HG03064 (cell line): ENCODE data around the gene RAPGEF5.

Experiments used
- ATAC-seq: cut with Tn5 transposase; IDR thresholded peaks from one replicate; pipeline ENCODE4 v1.9.1; 2021; ENCODE audit warnings: low read depth; ENCODE audit not compliant: unreplicated experiment

RAPGEF5 gene

GRCh38 chr7:22318376-22318775 is 38.6 kb downstream of the RAPGEF5 start:
- ATAC-seq: no peak

- ATAC-seq: no peak
These were observed 39.3 kb downstream of the RAPGEF5 start for GRCh38 chr7:22317632-22318031.

GRCh38 chr7:22316914-22317313 is 40.0 kb downstream of the RAPGEF5 start:
- ATAC-seq: no peak

GRCh38 chr7:22307816-22308215 is 49.1 kb downstream of the RAPGEF5 start:
- ATAC-seq: no peak

GRCh38 chr7:22305706-22306105 is 51.2 kb downstream of the RAPGEF5 start:
- ATAC-seq: no peak

GRCh38 chr7:22302951-22303423 is 54.0 kb downstream of the RAPGEF5 start:
- ATAC-seq: no peak

GRCh38 chr7:22302193-22302592 is 54.8 kb downstream of the RAPGEF5 start:
- no peak for ATAC-seq

GRCh38 chr7:22301790-22302189 is 55.2 kb downstream of the RAPGEF5 start:
- ATAC-seq: no peak

GRCh38 chr7:22300839-22301238 is 56.1 kb downstream of the RAPGEF5 start:
- no peak for ATAC-seq

GRCh38 chr7:22296916-22297315 is 60.0 kb downstream of the RAPGEF5 start:
- ATAC-seq: no peak

GRCh38 chr7:22296265-22296566 is 60.7 kb downstream of the RAPGEF5 start:
- no peak for ATAC-seq

GRCh38 chr7:22295402-22296264 is 61.3 kb downstream of the RAPGEF5 start:
- no peak for ATAC-seq

GRCh38 chr7:22292531-22292930 is 64.4 kb downstream of the RAPGEF5 start:
- ATAC-seq: no peak

- ATAC-seq: no peak
These were observed 65.0 kb downstream of the RAPGEF5 start for GRCh38 chr7:22291977-22292376.

GRCh38 chr7:22288202-22288601 is 68.8 kb downstream of the RAPGEF5 start:
- ATAC-seq: no peak

- ATAC-seq: no peak
These were observed 69.5 kb downstream of the RAPGEF5 start for GRCh38 chr7:22287412-22287811.

- no peak for ATAC-seq
These were observed 70.5 kb downstream of the RAPGEF5 start for GRCh38 chr7:22286436-22286835.

GRCh38 chr7:22281481-22281880 is 75.5 kb downstream of the RAPGEF5 start:
- ATAC-seq: no peak

GRCh38 chr7:22280031-22280430 is 76.9 kb downstream of the RAPGEF5 start:
- ATAC-seq: no peak

GRCh38 chr7:22278660-22279059 is 78.3 kb downstream of the RAPGEF5 start:
- ATAC-seq: no peak

- no peak for ATAC-seq
These were observed 79.6 kb downstream of the RAPGEF5 start for GRCh38 chr7:22277375-22277774.

GRCh38 chr7:22275661-22276060 is 81.3 kb downstream of the RAPGEF5 start:
- ATAC-seq: no peak

GRCh38 chr7:22271311-22271710 is 85.6 kb downstream of the RAPGEF5 start:
- ATAC-seq: no peak
